Hepatocyte (in vitro differentiated cells): ENCODE results near the gene UTS2B.

Experiments
- CTCF ChIP-seq: fragments of 200-600 bp; sonication (generic); IDR thresholded peaks from 2 replicates; pipeline ENCODE4 v1.5.1; 2016; ENCODE audit warnings: antibody characterized with exemption, mild to moderate bottlenecking; ENCODE audit not compliant: poor library complexity
- EZH2 ChIP-seq: fragments of 200-600 bp; sonication (generic); IDR thresholded peaks from 2 replicates; pipeline ENCODE4 v1.6.1; 2016; ENCODE audit warnings: antibody characterized with exemption, mild to moderate bottlenecking, borderline replicate concordance
- EZH2phosphoT487 ChIP-seq: fragments of 200-600 bp; sonication (generic); IDR thresholded peaks from one replicate; pipeline ENCODE4 v1.6.1; 2018; ENCODE audit warnings: antibody characterized with exemption, mild to moderate bottlenecking, low read depth, moderate library complexity; ENCODE audit not compliant: unreplicated experiment, severe bottlenecking

DNA sequence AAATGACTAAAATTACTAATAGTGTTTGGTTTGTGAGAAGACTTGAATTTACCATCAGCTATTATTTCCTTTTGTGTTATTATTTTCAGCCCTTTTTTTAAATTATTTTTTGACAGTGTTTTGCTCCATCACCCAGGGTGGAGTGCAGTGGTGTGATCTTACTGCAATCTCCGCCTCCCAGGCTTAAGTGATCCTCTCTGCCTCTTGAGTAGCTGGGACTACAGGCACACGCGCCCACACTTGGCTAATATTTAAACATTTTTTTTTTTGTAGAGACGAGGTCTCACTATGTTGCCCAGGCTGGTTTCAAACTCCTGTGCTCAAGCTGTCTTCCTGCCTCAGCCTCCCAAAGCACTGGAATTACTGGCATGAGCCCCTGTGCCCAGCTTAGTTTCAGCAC lies 31.7 kb upstream of the UTS2B start:
- TF ChIP-seq CTCF: no peak
- TF ChIP-seq EZH2: no peak
- no peak for TF ChIP-seq EZH2phosphoT487
